Neuronal stem cell (in vitro differentiated cells): Measurements from ENCODE around the gene FZD10. TPM values are rescaled to one million over a fixed set of nuclear protein-coding genes. Genes with fewer than 3 reads are reported as not detected.
A peak's percentile ranks its signal among the peaks of the same experiment; 100 is the strongest.

Source experiments
- DNase-seq: peaks from one replicate; pipeline ENCODE4 v3.0.0-alpha.2; 2013; ENCODE audit warnings: low spot score
- H2AFZ ChIP-seq: one replicate; pipeline ENCODE4 v1.6.1; 2013; ENCODE audit warnings: mild to moderate bottlenecking, low read length, inconsistent platforms
- H2AK5ac ChIP-seq: 2 replicates; pipeline ENCODE4 v1.6.1; 2013; ENCODE audit warnings: low read depth, mild to moderate bottlenecking, inconsistent platforms, low read length, moderate library complexity, mixed read lengths
- H2BK120ac ChIP-seq: 2 replicates; pipeline ENCODE4 v1.6.1; 2013; ENCODE audit warnings: low read depth, mild to moderate bottlenecking, inconsistent platforms, low read length, moderate library complexity, mixed read lengths
- H2BK12ac ChIP-seq: one replicate; pipeline ENCODE4 v1.6.1; 2013; ENCODE audit warnings: low read length, inconsistent platforms
- H2BK15ac ChIP-seq: 2 replicates; pipeline ENCODE4 v1.6.1; 2013; ENCODE audit warnings: mild to moderate bottlenecking, low read length, inconsistent platforms, mixed read lengths
- H2BK5ac ChIP-seq: one replicate; pipeline ENCODE4 v1.6.1; 2013; ENCODE audit warnings: inconsistent platforms, mild to moderate bottlenecking, low read length, moderate library complexity
- H3K14ac ChIP-seq: one replicate; pipeline ENCODE4 v1.6.1; 2013; ENCODE audit warnings: low read length, inconsistent platforms
- H3K18ac ChIP-seq: 2 replicates; pipeline ENCODE4 v1.6.1; 2013; ENCODE audit warnings: low read length, inconsistent platforms
- H3K23ac ChIP-seq: 2 replicates; pipeline ENCODE4 v1.6.1; 2013; ENCODE audit warnings: low read depth, mild to moderate bottlenecking, mixed read lengths, low read length, inconsistent platforms; ENCODE audit not compliant: poor library complexity
- H3K27ac ChIP-seq: replicated peaks from 3 replicates; pipeline ENCODE4 v1.5.1; 2013; ENCODE audit warnings: low read length, inconsistent platforms
- H3K27me3 ChIP-seq, 3 experiments: 2 replicates each; pipeline ENCODE4 v1.6.1; 2013; ENCODE audit warnings: low read length in 3 of 3, mild to moderate bottlenecking in 2 of 3, inconsistent platforms in 1 of 3, low read depth in 1 of 3, mixed read lengths in 1 of 3, moderate library complexity in 1 of 3; ENCODE audit not compliant: control insufficient read depth in 3 of 3, insufficient read depth in 3 of 3
- H3K36me3 ChIP-seq, 2 donors: replicated peaks in 1 of 2; 2 replicates each; pipeline ENCODE4 v1.6.1; 2013; ENCODE audit warnings: low read length in 2 of 2; ENCODE audit not compliant: control insufficient read depth in 2 of 2, insufficient read depth in 2 of 2
- H3K4ac ChIP-seq: 2 replicates; pipeline ENCODE4 v1.6.1; 2013; ENCODE audit warnings: inconsistent platforms, mild to moderate bottlenecking, low read length, moderate library complexity
- H3K4me1 ChIP-seq, 2 donors: 1 replicate in 1 of 2; 2 replicates in 1 of 2; pipeline ENCODE4 v1.6.1; 2013; ENCODE audit warnings: low read length in 2 of 2, low read depth in 1 of 2; ENCODE audit not compliant: control insufficient read depth in 2 of 2, insufficient read depth in 1 of 2
- H3K4me2 ChIP-seq: one replicate; pipeline ENCODE4 v1.6.1; 2013; ENCODE audit warnings: mild to moderate bottlenecking, low read length, inconsistent platforms; ENCODE audit not compliant: insufficient read depth, poor library complexity, severe bottlenecking
- H3K4me3 ChIP-seq, 2 donors: 2 replicates each; pipeline ENCODE4 v1.5.1; 2013; ENCODE audit warnings: low read length in 2 of 2, mild to moderate bottlenecking in 2 of 2, inconsistent platforms in 1 of 2, moderate library complexity in 1 of 2
- H3K79me1 ChIP-seq: one replicate; pipeline ENCODE4 v1.6.1; 2013; ENCODE audit warnings: low read depth, mild to moderate bottlenecking, inconsistent platforms, low read length, moderate library complexity
- H3K9ac ChIP-seq: one replicate; pipeline ENCODE4 v1.6.1; 2013; ENCODE audit warnings: mild to moderate bottlenecking, low read depth, low read length, inconsistent platforms; ENCODE audit not compliant: poor library complexity
- H3K9me3 ChIP-seq, 2 donors: replicated peaks in 1 of 2; 2 replicates each; pipeline versions ENCODE3 to v1.6.1; 2013; ENCODE audit warnings: low read length in 2 of 2, mild to moderate bottlenecking in 2 of 2, inconsistent platforms in 1 of 2, low read depth in 1 of 2, mixed read lengths in 1 of 2, moderate library complexity in 1 of 2; ENCODE audit not compliant: control insufficient read depth in 2 of 2, insufficient read depth in 1 of 2
- H4K8ac ChIP-seq: one replicate; pipeline ENCODE4 v1.6.1; 2013; ENCODE audit warnings: low read depth, mild to moderate bottlenecking, inconsistent platforms, low read length, moderate library complexity
- H4K91ac ChIP-seq: one replicate; pipeline ENCODE4 v1.6.1; 2013; ENCODE audit warnings: low read length, low read depth, mild to moderate bottlenecking, inconsistent platforms; ENCODE audit not compliant: poor library complexity
- WGBS, 2 donors: extraction: QIAGEN DNeasy Blood & Tissue Kit; methylation state at CpG; one replicate each; pipeline ENCODE4 v1.1.7; 2013; ENCODE audit warnings: missing lambda C conversion rate in 2 of 2, mixed read lengths in 1 of 2; ENCODE audit not compliant: insufficient read length in 2 of 2, insufficient replicate concordance in 1 of 2; ENCODE audit errors: extremely low coverage in 2 of 2; 5-methylcytosine and 5-hydroxymethylcytosine counted together
- polyA plus RNA-seq, 2 experiments: library from polyadenylated mRNA; stranded (reverse); fragments of 200-250 nt; gene quantifications; one replicate each; pipeline ENCODE4 v1.2.3, GENCODE V29; 2013

The FZD10 gene
- polyA plus RNA-seq (2013, experiment 1 of 2), result 0.38 TPM
- 0.36 TPM for polyA plus RNA-seq (2013, experiment 2 of 2)

GRCh38 chr12:130162267-130162666, at the start of gene FZD10:
TSS of gene FZD10 (plus strand) at chr12:130162464. CDS start at chr12:130162943, 479 bp downstream.
- H2BK5ac ChIP-seq, result peak within 1 kb of the TSS; percentile 77
- peak within 1 kb of the TSS; percentile 91 for H3K18ac ChIP-seq
- peak within 1 kb of the TSS; percentile 81 for H3K9ac ChIP-seq
- H3K27ac ChIP-seq, result no peak within 1 kb of the TSS
- H2BK120ac ChIP-seq, result no peak within 1 kb of the TSS
- peak within 1 kb of the TSS; percentile 76 to 80 for H3K4me3 ChIP-seq
- peak; percentile 77 for DNase-seq
- H3K4ac ChIP-seq, result no peak within 1 kb of the TSS
- H3K14ac ChIP-seq, result peak within 1 kb of the TSS; percentile 27
- no CpG with 5 or more reads among the region's 51 CpGs for WGBS, 2 donors
- H3K4me1 ChIP-seq, result peaks cover 6 to 30% of the 10 kb centered on the region in 2 donors
- no peak within 1 kb of the TSS for H4K91ac ChIP-seq
- H3K27me3 ChIP-seq, result peaks cover 0 to 83% (median 27%) of the 10 kb centered on the region in 3 experiments
- no peak within 1 kb of the TSS for H4K8ac ChIP-seq
- H2BK12ac ChIP-seq, result no peak within 1 kb of the TSS
- H2BK15ac ChIP-seq, result peak within 1 kb of the TSS; percentile 59
- peaks cover 0 to 22% of the 10 kb centered on the region in 2 donors for H3K36me3 ChIP-seq
- H3K9me3 ChIP-seq, result peaks cover 3 to 19% of the 10 kb centered on the region in 2 donors
- H3K23ac ChIP-seq, result peak within 1 kb of the TSS; percentile 92
- peak within 1 kb of the TSS; percentile 94 for H2AFZ ChIP-seq
- peak within 1 kb of the TSS; percentile 89 for H3K4me2 ChIP-seq
- peak within 1 kb of the TSS; percentile 81 for H2AK5ac ChIP-seq
- H3K79me1 ChIP-seq, result no peaks in the 10 kb centered on the region

- Histone ChIP-seq H3K4me2 (no peak overlapping the region), H3K4ac (peak overlapping the region; percentile 25), H3K4me1 (peaks cover 0 to 5% of the 10 kb centered on the region in 2 donors), H3K18ac (peak overlapping the region; percentile 83), H3K36me3 (peaks cover 0 to 2% of the 10 kb centered on the region in 2 donors), H3K23ac (peak overlapping the region; percentile 52), H3K4me3 (peak overlapping the region in 1 of 2 donors; percentile 66), H3K9ac (no peak overlapping the region), H3K27ac (no peak overlapping the region), H4K91ac (no peak overlapping the region), H3K9me3 (no peaks in the 10 kb centered on the region), H2BK15ac (no peak overlapping the region), H2BK120ac (peak overlapping the region; percentile 42), H2AK5ac (peak overlapping the region; percentile 68), H3K14ac (peak overlapping the region; percentile 77), H4K8ac (no peak overlapping the region), H2AFZ (no peak overlapping the region), H3K79me1 (no peaks in the 10 kb centered on the region), H2BK12ac (no peak overlapping the region), H2BK5ac (no peak overlapping the region), H3K27me3 (peaks cover 0 to 5% (median 2%) of the 10 kb centered on the region in 3 experiments)
- WGBS, 2 donors, result no CpG with 5 or more reads among the region's 20 CpGs
- no peak for DNase-seq
Measured at GRCh38 chr12:130114952-130115351, 47.3 kb upstream of the FZD10 start.

- Histone ChIP-seq H2AFZ (no peak overlapping the region), H4K91ac (no peak overlapping the region), H3K4me2 (no peak overlapping the region), H3K18ac (peak overlapping the region; percentile 83), H2BK15ac (peak overlapping the region; percentile 66), H3K23ac (peak overlapping the region; percentile 52), H2BK120ac (peak overlapping the region; percentile 42), H2BK12ac (peak overlapping the region; percentile 19), H2BK5ac (no peak overlapping the region), H3K79me1 (no peaks in the 10 kb centered on the region), H3K4me1 (peaks cover 0 to 5% of the 10 kb centered on the region in 2 donors), H3K36me3 (peaks cover 0 to 2% of the 10 kb centered on the region in 2 donors), H4K8ac (no peak overlapping the region), H3K27me3 (peaks cover 0 to 5% (median 2%) of the 10 kb centered on the region in 3 experiments), H3K4me3 (no peak overlapping the region), H2AK5ac (peak overlapping the region; percentile 68), H3K9ac (no peak overlapping the region), H3K27ac (no peak overlapping the region), H3K4ac (no peak overlapping the region), H3K14ac (peak overlapping the region; percentile 77), H3K9me3 (no peaks in the 10 kb centered on the region)
- no peak for DNase-seq
- WGBS, 2 donors, result no CpG with 5 or more reads among the region's 8 CpGs
Measured at GRCh38 chr12:130115646-130116045, 46.6 kb upstream of the FZD10 start.

- H3K4me3 ChIP-seq, result no peak overlapping the region
- no peak overlapping the region for H3K4ac ChIP-seq
- H3K4me2 ChIP-seq, result no peak overlapping the region
- no peak overlapping the region for H2BK15ac ChIP-seq
- no peak overlapping the region for H2BK5ac ChIP-seq
- H3K79me1 ChIP-seq, result no peaks in the 10 kb centered on the region
- no peak overlapping the region for H2BK12ac ChIP-seq
- no peak overlapping the region for H3K9ac ChIP-seq
- H3K14ac ChIP-seq, result no peak overlapping the region
- no peak overlapping the region for H2AFZ ChIP-seq
- peaks cover 0 to 2% of the 10 kb centered on the region in 2 donors for H3K36me3 ChIP-seq
- H2BK120ac ChIP-seq, result no peak overlapping the region
- H3K9me3 ChIP-seq, result no peaks in the 10 kb centered on the region
- H3K18ac ChIP-seq, result no peak overlapping the region
- no peak for DNase-seq
- H3K27me3 ChIP-seq, result peaks cover 0 to 5% (median 2%) of the 10 kb centered on the region in 3 experiments
- H3K4me1 ChIP-seq, result peaks cover 0 to 5% of the 10 kb centered on the region in 2 donors
- no CpG with 5 or more reads among the region's 6 CpGs for WGBS, 2 donors
- no peak overlapping the region for H2AK5ac ChIP-seq
- H3K23ac ChIP-seq, result no peak overlapping the region
- no peak overlapping the region for H4K8ac ChIP-seq
- H3K27ac ChIP-seq, result no peak overlapping the region
- H4K91ac ChIP-seq, result no peak overlapping the region
Measured at GRCh38 chr12:130116791-130117190, 45.5 kb upstream of the FZD10 start.
